Measurements from ENCODE around the gene CRP. TPM values are rescaled to one million over a fixed set of nuclear protein-coding genes. Genes with fewer than 3 reads are reported as not detected.
A peak's percentile ranks its signal among the peaks of the same experiment; 100 is the strongest.

CRP gene
- total RNA-seq, result not detected

DNA sequence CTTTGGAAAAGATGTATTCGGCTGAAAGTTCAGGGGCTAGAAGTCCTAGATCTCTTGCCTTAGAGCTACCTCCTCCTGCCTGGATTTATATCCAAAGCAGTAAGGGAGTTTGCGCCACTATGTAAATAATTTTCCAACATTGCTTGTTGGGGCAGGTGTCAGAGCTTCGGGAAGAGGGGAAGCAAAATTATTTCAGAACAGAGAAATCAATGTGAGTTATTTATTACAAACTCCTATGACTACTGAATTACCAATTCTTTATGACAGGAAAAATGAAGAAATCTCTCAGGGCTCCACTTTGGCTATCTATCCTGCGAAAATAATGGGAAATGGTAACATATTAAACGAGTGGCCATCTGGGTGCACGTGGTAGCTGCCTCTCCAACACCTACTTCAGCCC is at the start of gene CRP:
CRP (minus strand) TSS at position 61 of the 400 bp plus-strand sequence. CDS start 104 bp downstream, outside the sequence.
- DNase-seq, result no peak
- no peaks in the 10 kb centered on the region for H3K36me3 ChIP-seq
- H3K27me3 ChIP-seq, result no peaks in the 10 kb centered on the region
- no peaks in the 10 kb centered on the region for H3K9me3 ChIP-seq
- H3K27ac ChIP-seq, result no peak within 1 kb of the TSS
- TF ChIP-seq, protein P1, sequence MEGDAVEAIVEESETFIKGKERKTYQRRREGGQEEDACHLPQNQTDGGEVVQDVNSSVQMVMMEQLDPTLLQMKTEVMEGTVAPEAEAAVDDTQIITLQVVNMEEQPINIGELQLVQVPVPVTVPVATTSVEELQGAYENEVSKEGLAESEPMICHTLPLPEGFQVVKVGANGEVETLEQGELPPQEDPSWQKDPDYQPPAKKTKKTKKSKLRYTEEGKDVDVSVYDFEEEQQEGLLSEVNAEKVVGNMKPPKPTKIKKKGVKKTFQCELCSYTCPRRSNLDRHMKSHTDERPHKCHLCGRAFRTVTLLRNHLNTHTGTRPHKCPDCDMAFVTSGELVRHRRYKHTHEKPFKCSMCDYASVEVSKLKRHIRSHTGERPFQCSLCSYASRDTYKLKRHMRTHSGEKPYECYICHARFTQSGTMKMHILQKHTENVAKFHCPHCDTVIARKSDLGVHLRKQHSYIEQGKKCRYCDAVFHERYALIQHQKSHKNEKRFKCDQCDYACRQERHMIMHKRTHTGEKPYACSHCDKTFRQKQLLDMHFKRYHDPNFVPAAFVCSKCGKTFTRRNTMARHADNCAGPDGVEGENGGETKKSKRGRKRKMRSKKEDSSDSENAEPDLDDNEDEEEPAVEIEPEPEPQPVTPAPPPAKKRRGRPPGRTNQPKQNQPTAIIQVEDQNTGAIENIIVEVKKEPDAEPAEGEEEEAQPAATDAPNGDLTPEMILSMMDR (IDR thresholded peaks at IDR 0.05), result no peak
- no peak for TF ChIP-seq POLR2A (IDR thresholded peaks at IDR 0.05)
- no peaks in the 10 kb centered on the region for H3K4me1 ChIP-seq
- H3K4me3 ChIP-seq, result peak within 1 kb of the TSS in 1 of 4 donors; percentile 13

DNA sequence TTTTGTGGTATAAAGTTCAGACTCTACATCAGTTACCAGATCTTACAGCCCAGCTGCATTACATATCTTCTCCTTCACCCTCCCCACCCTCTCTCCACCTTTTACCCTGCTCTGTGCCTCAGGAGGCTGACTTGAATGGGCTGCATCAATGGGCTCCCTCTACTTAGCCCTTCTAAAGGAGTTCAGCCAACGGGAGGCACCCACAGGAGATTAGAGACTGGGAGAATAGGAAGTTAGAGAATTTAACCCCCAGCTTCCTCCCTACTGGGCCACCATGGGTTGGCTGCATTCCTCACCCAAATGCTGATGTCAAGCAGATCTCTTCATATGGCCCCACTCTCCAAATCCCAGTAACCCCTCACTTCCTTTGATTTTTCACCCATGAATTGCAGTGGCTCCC is 49.3 kb upstream of the CRP start:
- Histone ChIP-seq H3K36me3 (no peaks in the 10 kb centered on the region), H3K4me1 (no peaks in the 10 kb centered on the region), H3K27ac (no peak overlapping the region), H3K9me3 (no peaks in the 10 kb centered on the region), H3K4me3 (no peak overlapping the region), H3K27me3 (no peaks in the 10 kb centered on the region)
- TF ChIP-seq POLR2A (IDR thresholded peaks at IDR 0.05), result no peak
- TF ChIP-seq, protein P1 (IDR thresholded peaks at IDR 0.05), result no peak
- DNase-seq, result no peak

DNA sequence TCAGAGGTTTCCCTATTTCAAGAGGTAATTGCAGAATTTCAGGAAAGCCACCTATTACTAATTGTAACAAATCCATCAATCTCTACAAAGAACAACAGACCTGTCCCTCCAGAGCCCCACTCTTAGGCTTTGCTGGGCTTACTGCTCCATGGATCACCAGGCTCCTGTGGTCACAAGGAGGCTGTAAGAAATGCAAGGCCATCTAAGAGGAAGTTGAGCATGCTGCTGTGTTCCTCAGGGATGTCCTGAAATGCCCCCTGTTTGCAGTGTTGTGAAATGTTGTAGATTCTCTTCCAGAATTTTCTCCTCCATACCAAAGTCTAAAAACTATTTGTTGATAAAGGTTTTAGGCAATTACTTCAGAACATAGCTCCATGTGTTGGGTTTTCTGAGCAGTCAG is 42.0 kb upstream of the CRP start:
- DNase-seq, result no peak
- H3K27me3 ChIP-seq, result no peaks in the 10 kb centered on the region
- no peak for TF ChIP-seq POLR2A (IDR thresholded peaks at IDR 0.05)
- TF ChIP-seq, protein P1 (IDR thresholded peaks at IDR 0.05), result no peak
- no peaks in the 10 kb centered on the region for H3K9me3 ChIP-seq
- H3K4me3 ChIP-seq, result no peak overlapping the region
- no peak overlapping the region for H3K27ac ChIP-seq
- peaks cover 0 to 3% (median 0%) of the 10 kb centered on the region in 4 donors for H3K4me1 ChIP-seq
- H3K36me3 ChIP-seq, result no peaks in the 10 kb centered on the region

DNA sequence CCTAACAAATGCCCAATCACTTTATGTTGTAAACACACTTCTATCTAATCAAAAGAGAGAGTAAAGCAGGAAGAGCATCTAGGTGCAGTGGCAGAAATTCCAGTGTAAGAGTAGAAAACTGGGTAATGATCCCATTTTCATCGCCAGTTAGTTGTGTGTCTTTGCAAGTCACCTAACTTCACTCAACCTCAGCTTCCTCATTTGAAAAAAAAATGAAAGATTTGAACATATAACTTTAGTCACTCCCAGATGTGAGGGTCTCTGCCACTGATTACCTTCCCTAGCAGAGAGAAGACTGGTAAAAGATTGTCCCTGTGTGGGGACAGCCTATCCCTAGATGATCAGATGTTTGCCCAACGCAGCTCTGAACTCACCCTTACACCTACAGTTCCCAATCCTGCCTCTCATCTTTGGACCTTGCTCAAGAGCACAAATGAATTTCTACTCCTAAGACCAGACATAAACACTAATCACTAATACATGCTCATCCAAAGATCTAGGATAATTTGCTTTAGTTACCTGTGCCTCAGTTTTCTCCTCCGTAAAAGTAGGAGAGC is 41.1 kb upstream of the CRP start:
- Histone ChIP-seq H3K27ac (no peak overlapping the region), H3K4me3 (no peak overlapping the region), H3K36me3 (no peaks in the 10 kb centered on the region), H3K27me3 (no peaks in the 10 kb centered on the region), H3K9me3 (no peaks in the 10 kb centered on the region), H3K4me1 (peaks cover 0 to 3% (median 0%) of the 10 kb centered on the region in 4 donors)
- TF ChIP-seq, protein P1 (IDR thresholded peaks at IDR 0.05), result no peak
- TF ChIP-seq POLR2A (IDR thresholded peaks at IDR 0.05), result no peak
- DNase-seq, result no peak

DNA sequence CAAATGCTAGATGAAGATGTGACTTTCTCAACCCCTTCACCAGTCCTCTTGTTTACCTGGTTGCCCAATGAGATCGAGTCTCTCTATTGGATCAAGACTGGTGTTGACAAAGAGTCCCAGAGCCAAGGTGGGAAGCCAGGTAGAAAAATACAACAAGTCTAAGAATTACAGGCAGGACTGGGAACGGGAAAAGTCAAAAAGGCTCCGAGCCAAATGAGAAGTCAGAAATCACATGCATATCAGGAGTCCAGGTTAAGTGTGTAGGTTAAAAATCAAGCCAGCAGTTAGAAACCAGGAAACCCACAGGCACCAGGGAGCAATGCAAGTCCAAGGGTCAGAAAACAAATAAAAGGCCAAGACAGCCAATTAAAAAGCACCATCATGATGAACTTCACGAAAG is 39.0 kb upstream of the CRP start:
- Histone ChIP-seq H3K4me1 (peaks cover 0 to 3% (median 0%) of the 10 kb centered on the region in 4 donors), H3K9me3 (no peaks in the 10 kb centered on the region), H3K27me3 (no peaks in the 10 kb centered on the region), H3K4me3 (no peak overlapping the region), H3K36me3 (no peaks in the 10 kb centered on the region), H3K27ac (peak overlapping the region in 3 of 4 donors; percentile 19 to 45 (median 33))
- TF ChIP-seq POLR2A (IDR thresholded peaks at IDR 0.05), result no peak
- TF ChIP-seq, protein P1 (IDR thresholded peaks at IDR 0.05), result no peak
- DNase-seq, result peak in 1 of 3 donors; percentile 50
